Suprapubic skin (tissue), 3 donors: Measurements from ENCODE around the gene NAB1.

Source experiments
- CTCF ChIP-seq, 2 donors: fragments of 200-600 bp in 1 of 2; fragments of 450-650 bp in 1 of 2; sonication (generic) in 1 of 2; IDR thresholded peaks; one replicate each; pipeline ENCODE4 v1.5.1; 2016 to 2019; ENCODE audit warnings: antibody characterized with exemption in 2 of 2, mild to moderate bottlenecking in 1 of 2, moderate library complexity in 1 of 2
- POLR2AphosphoS5 ChIP-seq, 3 donors: sonication (generic); formaldehyde crosslinking; IDR thresholded peaks; one replicate each; pipeline ENCODE4 v1.6.1; 2017; ENCODE audit warnings: antibody characterized with exemption in 3 of 3

DNA sequence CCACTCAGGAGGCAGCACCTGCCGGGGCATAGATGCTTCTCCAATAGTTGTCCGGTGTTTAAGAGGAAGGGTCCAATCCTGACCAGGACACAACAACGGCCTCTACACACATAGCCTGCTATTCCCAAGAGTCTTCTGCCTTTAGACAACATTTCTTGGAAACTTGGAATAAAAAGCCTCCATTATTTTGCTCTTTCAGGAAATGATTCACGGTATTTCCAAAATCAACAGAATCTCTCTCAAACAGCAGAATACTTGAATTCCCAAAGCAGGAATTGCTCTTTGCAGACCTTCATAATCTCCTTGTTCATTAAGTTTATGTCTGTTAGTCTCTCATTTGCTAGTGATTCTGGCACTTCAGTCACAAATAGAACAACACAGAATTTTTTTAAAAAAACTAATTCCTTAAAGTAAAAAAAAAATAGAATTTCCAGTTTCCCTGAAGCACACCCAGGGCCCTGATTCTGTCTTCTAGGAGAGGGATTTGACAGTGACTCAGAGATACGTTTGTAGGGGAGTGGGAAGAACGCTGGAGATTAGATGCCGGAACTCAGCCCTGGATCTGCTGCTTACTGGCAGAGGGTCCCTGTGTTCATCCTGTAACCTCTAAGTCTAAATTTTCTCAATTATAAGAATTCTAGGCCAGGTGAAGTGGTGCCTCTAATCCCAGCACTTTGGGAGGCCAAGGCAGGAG is 74.7 kb downstream of the NAB1 start:
- TF ChIP-seq POLR2AphosphoS5 (IDR thresholded peaks at IDR 0.05) (no peak), CTCF (IDR thresholded peaks at IDR 0.05) (no peak)
